ENCODE measurements around the gene RDM1. TPM values are rescaled to one million over a fixed set of nuclear protein-coding genes. Genes with fewer than 3 reads are reported as not detected.

The RDM1 gene
- total and polyA plus RNA-seq, 10 donors = 0.48 to 2.3 (median 0.52) TPM; not detected in 5

DNA sequence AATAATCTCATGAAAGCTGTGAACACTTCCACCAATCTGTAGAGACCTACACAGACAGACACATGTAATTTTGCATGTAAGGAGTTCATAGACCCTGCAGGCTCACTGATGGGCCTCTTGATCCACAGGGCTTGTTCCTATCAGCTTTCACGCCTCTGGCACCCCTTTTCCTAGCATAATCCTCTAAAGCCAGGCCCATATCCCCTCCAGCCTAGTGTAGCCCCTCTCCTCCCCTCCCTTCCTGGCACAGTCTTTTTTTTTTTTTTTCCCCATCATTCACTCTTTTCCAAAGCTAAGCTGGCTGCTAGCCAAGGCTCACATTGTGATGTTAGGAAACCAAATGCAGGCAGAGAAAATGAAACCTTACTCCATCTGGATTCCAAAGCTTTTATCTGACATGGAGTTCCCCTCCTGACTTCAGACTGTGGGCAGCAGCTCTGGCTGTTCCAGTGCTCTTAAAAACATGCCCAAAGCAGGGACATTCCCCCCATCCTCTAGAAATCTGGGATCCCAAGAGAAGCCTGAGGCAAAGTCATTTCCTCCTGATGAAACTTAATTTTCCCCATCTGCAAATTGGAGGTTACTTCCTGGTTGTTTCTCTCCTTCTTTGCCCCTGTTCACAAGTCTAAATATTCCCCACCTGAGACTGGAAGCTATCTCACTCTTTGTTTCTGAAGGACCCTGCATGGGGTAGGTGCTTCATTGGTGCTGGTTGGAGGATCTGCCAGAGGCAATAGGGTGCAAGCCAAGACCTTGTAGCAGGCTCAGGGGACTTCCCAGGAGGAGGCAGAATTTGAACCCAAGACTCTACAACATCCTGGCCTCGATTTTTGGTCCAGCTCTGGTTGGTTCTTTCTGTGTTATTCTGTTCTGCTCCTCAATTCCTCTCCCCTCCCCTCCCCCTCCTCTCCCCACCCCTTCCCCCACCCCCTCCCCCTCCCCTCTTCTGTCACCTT is 40.5 kb downstream of the RDM1 start:
- Histone ChIP-seq H3K36me3 (no peaks in the 10 kb centered on the region), H3K27me3 (replicated peaks in 1 of 7) (no peaks in the 10 kb centered on the region), H3K4me1 (peaks cover 0 to 50% (median 25%) of the 10 kb centered on the region in 6 donors), H3K9me3 (no peaks in the 10 kb centered on the region), H3K27ac (peak overlapping the region; percentile 41 to 84 (median 50)), H3K4me3 (no peak overlapping the region)
- TF ChIP-seq POLR2A (IDR thresholded peaks at IDR 0.05) = no peak
- TF ChIP-seq, protein P1, sequence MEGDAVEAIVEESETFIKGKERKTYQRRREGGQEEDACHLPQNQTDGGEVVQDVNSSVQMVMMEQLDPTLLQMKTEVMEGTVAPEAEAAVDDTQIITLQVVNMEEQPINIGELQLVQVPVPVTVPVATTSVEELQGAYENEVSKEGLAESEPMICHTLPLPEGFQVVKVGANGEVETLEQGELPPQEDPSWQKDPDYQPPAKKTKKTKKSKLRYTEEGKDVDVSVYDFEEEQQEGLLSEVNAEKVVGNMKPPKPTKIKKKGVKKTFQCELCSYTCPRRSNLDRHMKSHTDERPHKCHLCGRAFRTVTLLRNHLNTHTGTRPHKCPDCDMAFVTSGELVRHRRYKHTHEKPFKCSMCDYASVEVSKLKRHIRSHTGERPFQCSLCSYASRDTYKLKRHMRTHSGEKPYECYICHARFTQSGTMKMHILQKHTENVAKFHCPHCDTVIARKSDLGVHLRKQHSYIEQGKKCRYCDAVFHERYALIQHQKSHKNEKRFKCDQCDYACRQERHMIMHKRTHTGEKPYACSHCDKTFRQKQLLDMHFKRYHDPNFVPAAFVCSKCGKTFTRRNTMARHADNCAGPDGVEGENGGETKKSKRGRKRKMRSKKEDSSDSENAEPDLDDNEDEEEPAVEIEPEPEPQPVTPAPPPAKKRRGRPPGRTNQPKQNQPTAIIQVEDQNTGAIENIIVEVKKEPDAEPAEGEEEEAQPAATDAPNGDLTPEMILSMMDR (IDR thresholded peaks at IDR 0.05 in 8 of 11, conservative IDR thresholded peaks at IDR 0.05 in 3 of 11) = no peak
- TF ChIP-seq POLR2AphosphoS5 (IDR thresholded peaks at IDR 0.05) = no peak
- WGBS, 5 donors = 56 to 88% (median 75%) methylated on average over 2 of the region's 2 CpGs
- no peak for DNase-seq
- intact Hi-C loops (cut with DNase I; ENCODE audit: low total_unique reads) = no loop called here

GRCh38 chr17:35889241-35889640 is 41.3 kb downstream of the RDM1 start:
- Histone ChIP-seq H3K36me3 (no peaks in the 10 kb centered on the region), H3K27ac (peak overlapping the region in 6 of 8 donors; percentile 42 to 84 (median 58)), H3K4me1 (peaks cover 0 to 50% (median 25%) of the 10 kb centered on the region in 6 donors), H3K4me3 (no peak overlapping the region), H3K9me3 (no peaks in the 10 kb centered on the region), H3K27me3 (replicated peaks in 1 of 7) (no peaks in the 10 kb centered on the region)
- TF ChIP-seq, protein P1 (IDR thresholded peaks at IDR 0.05 in 8 of 11, conservative IDR thresholded peaks at IDR 0.05 in 3 of 11) = no peak
- TF ChIP-seq POLR2AphosphoS5 (IDR thresholded peaks at IDR 0.05) = no peak
- no peak for TF ChIP-seq POLR2A (IDR thresholded peaks at IDR 0.05)
- intact Hi-C loops (cut with DNase I; ENCODE audit: low total_unique reads) = no loop called here
- DNase-seq = no peak
- 67 to 91% (median 75%) methylated on average over 2 of the region's 2 CpGs for WGBS, 5 donors

DNA sequence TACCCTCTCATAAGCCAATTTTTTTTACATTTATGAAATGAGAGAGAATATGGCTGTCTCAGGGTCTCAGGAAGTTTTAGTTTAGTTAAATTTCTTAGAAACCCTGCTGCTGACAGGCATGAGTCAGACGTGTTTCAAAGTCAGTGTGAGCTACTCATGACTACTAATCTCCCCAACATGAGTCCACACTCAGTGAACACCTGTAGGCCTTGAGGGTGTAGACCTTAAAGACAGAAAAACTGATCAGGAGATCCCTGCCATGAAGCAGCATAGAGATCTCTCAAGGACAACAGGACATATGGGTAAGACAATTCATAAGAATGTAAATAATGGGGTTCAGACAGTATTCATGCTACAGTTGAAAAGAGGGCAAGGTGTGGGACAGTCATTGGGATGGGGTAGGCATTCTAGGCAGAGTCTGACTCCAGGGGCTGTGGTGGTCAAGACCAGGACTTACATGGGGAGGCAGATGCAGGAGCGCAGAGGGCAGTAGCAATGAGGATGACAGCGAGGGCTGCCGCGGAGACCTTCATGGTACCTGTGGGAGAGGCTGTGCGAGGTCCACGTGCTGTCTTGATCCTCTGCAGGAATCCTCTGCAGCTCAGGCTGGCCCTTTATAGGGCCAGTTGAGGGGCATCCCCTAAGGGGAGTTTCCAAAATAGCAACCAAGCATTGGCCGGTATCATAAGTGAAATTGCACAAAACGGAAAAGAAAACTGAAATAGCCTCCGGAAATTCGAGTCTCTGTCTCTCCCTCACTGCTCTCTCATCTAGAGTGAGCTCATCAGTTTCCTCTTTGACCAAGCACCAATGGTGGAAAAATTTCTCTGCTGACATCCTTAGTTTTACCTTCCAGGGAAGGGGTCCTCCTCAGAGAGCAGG is 50.6 kb downstream of the RDM1 start, which contains the start of gene CCL5:
TSS of gene CCL5 (minus strand) at position 588 of the 882 bp plus-strand sequence.
- Histone ChIP-seq H3K9me3 (no peaks in the 10 kb centered on the region), H3K36me3 (no peaks in the 10 kb centered on the region), H3K4me1 (peaks cover 0 to 43% (median 19%) of the 10 kb centered on the region in 6 donors), H3K4me3 (peak within 1 kb of the TSS in 7 of 8 donors; percentile 8 to 69 (median 32)), H3K27ac (peak within 1 kb of the TSS; percentile 21 to 84 (median 72)), H3K27me3 (replicated peaks in 1 of 7) (peaks cover 0 to 8% (median 0%) of the 10 kb centered on the region in 7 donors)
- TF ChIP-seq POLR2AphosphoS5 (IDR thresholded peaks at IDR 0.05) (peak; percentile 68 to 91 (median 72)), POLR2A (IDR thresholded peaks at IDR 0.05) (no peak)
- TF ChIP-seq, protein P1 (IDR thresholded peaks at IDR 0.05 in 8 of 11, conservative IDR thresholded peaks at IDR 0.05 in 3 of 11) = no peak
- WGBS, 5 donors = 30 to 59% (median 50%) methylated on average over 11 of the region's 11 CpGs
- DNase-seq = peak; percentile 82
- intact Hi-C loops (cut with DNase I; ENCODE audit: low total_unique reads) = no loop called here
